SW480 (cell line): ENCODE results near the gene CDC42BPG.

Experiments
- DNase-seq: peaks from one replicate; pipeline ENCODE4 v3.0.0-alpha.2; 2016; ENCODE audit warnings: low spot score

CDC42BPG gene, protein sequence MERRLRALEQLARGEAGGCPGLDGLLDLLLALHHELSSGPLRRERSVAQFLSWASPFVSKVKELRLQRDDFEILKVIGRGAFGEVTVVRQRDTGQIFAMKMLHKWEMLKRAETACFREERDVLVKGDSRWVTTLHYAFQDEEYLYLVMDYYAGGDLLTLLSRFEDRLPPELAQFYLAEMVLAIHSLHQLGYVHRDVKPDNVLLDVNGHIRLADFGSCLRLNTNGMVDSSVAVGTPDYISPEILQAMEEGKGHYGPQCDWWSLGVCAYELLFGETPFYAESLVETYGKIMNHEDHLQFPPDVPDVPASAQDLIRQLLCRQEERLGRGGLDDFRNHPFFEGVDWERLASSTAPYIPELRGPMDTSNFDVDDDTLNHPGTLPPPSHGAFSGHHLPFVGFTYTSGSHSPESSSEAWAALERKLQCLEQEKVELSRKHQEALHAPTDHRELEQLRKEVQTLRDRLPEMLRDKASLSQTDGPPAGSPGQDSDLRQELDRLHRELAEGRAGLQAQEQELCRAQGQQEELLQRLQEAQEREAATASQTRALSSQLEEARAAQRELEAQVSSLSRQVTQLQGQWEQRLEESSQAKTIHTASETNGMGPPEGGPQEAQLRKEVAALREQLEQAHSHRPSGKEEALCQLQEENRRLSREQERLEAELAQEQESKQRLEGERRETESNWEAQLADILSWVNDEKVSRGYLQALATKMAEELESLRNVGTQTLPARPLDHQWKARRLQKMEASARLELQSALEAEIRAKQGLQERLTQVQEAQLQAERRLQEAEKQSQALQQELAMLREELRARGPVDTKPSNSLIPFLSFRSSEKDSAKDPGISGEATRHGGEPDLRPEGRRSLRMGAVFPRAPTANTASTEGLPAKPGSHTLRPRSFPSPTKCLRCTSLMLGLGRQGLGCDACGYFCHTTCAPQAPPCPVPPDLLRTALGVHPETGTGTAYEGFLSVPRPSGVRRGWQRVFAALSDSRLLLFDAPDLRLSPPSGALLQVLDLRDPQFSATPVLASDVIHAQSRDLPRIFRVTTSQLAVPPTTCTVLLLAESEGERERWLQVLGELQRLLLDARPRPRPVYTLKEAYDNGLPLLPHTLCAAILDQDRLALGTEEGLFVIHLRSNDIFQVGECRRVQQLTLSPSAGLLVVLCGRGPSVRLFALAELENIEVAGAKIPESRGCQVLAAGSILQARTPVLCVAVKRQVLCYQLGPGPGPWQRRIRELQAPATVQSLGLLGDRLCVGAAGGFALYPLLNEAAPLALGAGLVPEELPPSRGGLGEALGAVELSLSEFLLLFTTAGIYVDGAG (N-terminal part only)

DNA sequence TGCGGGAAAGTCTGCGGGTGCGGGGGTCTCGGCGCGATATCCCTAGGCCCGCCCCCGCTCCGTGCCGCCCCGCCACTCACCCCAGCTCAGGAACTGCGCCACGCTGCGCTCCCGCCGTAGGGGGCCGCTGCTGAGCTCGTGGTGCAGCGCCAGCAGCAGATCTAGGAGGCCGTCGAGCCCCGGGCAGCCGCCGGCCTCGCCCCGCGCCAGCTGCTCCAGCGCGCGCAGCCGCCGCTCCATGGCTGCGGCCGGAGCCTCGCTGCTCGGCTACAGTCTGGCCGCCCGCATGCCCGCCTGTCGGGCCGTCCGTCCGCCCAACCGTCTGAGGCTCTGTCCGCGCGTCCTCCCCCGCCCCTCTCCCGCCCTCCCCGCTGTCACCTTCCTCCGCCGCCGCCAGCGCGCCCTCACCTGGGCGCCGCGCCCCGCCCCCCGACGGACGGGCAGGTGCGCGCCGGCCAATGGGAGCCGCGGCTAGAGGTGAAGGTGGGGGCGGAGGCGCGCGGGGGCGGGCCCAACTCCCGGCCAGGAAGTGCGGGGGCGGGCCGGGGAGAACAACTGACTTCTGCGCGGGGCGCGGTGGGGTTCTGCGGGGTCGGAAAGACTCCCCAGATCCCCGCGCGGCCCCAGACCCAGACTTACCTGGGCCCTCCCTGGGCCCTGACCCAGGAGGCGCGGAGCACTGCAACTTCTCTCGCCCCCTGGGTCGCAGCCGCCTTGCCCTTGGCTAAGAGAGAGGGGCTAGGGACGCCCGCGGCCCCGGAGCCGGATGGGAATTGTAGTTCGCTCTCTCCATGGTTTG is at the start of gene CDC42BPG:
CDC42BPG (minus strand) TSS at position 324 of the 799 bp plus-strand sequence; CDS start at position 240, 84 bp downstream.
- DNase-seq = peak; percentile 85

DNA sequence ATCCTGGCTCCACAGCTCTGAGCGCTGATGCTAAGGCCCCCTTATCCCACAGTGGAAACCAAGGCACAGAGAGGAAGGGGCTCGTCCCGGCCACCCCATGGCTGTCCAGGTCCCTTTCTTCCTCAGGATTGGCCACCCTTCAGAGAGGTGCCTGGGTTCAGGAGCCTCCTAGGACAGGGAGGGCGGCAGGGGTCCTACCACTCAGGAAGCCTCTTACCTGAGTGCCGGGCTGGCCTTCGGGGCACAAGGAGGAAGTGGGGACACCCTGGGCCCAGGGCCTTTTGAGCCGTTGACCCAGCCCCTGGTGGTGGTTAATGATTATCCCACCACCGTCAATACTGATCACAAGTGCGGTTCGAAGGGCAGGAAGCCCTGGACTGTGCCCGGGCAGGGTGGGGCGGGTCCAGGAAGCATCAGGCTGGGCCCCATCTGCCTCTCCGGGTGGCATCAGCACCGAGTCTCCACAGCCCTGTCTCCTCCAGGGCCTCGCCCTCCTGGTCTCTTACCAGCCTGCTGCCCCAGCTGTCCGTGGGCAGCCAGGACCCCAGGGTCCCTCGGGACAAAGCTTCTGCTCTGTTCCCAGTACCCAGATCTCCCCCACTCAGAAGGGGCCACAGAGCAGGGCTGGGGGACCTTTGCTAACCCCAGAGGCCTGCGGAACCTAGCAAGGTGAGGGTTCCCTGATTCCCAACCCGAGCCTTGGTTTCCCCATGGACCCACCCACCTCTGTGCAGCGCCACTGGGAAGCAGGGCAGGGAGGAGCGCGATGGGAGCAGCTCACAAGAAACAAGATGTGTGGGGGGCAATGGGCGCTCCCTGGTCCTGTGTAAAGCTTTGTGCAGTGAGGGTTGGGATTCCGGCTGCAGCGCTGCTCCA is 49.0 kb upstream of the CDC42BPG start:
- peak; percentile 75 for DNase-seq

DNA sequence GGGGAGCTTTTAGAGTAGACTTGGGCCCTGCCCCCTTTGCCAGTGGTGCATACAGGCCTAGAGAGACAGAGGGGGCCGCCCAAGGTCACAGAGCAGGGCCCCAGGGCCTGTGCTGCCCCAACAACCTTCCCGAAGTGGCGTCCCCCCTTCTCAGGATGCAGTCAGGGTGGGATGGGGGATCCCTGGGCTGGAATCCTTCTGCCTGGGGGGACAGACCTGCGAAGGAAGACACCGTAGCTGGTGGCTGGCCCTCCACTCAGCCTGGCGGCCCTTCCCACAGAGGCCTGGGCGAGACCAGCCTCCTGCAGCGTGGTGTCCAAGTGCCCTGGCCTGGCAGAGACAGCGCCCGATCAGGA is 48.4 kb upstream of the CDC42BPG start:
- DNase-seq = no peak

DNA sequence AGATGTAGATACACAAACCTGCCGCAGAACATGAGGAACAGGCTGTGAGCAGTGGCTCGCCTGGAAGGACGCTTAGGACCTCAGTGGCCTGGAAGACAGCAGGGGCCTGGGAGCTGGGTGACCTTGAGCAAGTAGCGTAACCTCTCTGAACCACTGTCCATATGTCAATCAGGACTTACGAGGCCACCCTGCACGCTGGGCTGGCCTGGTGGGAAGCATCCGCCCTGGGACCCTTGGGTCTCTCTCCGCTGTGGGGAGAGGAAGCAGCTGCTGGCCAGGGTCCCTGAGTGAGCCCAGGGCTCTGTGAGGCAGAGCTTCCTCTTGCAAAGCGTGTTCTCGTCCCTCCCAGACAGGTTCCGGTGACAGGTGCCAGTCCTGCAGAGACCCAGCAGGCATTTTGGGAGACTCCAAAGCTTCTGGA is 48.0 kb upstream of the CDC42BPG start:
- DNase-seq = no peak

DNA sequence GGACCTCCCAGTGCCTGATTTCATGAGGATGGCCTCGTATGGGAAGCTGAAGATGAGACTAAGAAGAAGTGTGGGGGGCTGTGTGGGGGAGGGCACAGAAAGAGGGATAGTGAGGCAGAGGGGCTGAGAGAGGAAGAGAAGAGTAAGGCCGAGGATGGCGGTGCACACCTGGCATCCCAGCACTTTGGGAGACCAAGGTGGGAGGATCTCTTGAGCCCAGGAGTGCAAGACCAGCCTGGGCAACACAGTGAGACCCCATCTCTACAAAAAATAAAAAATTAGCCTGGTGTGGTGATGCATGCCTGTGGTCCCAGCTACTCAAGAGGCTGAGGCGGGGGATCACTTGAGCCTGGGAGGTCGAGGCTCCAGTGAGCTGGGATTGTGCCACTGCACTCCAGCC is 47.4 kb upstream of the CDC42BPG start:
- DNase-seq = no peak

DNA sequence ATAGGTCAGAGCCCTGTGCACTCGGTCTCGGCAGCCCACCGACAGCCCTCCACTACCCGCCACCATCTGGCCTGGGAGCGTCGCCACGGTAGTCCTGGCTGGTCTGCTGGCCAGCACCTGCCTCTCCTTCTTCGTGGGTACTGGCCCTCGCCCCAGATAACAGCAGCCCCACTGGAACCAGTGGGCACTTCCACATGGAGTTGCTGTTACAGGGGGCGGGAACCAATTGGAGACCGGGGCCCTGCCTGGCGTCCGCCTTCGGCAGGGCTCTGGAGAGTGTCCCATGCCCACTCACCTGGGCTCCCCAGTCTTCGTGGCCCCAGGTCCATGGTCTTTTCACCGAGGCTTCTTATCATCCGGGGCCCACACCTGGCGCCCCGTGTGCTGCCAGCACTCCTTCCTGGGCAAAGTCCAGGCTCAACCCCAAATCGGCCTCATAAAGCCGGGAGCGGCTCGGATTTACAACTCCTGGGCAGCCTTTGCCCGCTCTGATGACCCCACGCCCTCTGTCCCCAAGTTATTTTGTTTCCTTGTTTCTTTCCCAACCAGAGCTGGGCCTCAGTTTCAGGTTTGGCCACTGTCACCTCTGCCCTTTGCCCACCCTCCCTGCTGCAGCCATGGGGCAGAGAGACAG is 46.9 kb upstream of the CDC42BPG start:
- DNase-seq = no peak

DNA sequence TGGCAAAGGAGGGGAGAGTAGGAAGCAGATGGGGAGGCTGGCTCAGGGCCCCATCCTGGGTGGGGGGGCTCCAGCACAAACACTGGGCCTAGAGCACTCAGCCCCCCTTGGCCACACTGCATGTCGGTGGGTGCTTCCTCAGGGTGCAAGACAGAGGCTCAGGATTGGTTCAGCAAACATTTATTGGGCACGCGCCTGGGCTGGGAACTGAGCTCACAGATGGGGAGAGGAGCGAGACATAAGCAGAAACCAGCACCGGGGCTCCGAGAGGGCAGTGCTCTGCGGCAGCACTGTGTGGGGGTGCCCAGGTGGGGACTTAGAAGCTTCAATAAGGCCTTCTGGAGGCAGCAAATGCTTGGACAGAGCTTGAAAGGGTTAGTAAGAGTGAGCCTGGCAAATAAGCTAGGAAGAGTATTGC is 46.1 kb upstream of the CDC42BPG start:
- no peak for DNase-seq

DNA sequence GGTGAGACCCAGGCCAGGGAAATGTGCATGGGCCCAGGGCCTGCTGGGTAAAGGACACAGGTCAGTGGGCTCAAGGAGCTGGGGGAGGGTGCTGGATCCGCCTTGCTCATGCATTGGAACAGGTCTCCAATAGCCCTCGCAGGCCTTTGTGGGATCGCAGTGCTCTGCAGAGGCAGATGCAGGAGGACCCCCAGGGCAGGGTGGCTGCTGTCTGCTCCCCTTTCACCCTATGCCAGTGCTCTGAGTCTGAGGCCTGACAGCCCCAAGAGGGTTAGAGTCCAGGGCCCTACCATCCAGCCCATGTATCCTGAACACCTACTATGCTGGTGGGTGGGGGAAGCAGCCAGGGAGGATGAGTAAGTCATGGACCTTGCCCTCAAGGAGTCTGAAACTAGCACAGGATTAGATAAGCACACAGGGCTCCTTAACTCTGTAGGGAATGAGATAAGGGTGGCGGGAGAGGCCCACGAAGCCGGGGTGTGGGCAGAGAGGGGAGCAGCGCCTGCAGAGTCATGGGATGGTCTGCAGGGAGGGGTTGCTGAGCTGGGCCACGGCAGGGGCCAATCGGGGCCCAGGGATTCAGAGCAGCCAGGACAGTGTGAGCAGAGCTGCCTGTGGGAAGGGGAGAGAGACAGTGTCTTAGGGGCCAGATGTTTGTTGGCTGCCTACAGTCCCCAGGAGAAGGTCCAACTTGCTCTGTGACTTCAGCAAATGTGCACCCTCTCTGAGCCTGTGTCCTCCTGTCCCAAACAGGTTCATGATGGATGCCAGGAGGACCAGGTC is 44.5 kb upstream of the CDC42BPG start:
- no peak for DNase-seq

DNA sequence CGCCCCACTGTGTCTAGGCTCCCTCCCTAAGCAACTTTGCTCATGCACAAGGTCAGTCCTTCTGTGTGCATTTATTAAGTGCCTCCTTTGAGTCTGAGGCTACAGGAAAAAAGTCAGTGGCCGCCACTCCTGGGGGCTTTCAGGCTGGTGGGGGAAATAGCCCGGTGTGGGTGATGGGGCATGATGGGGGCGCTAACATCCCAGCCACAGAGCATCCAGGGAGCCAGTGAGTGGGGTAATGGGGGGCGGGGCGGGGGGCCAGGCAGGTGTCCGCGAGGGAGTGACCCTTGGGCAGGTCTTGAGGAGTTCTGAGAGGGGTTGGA is 43.9 kb upstream of the CDC42BPG start:
- no peak for DNase-seq

DNA sequence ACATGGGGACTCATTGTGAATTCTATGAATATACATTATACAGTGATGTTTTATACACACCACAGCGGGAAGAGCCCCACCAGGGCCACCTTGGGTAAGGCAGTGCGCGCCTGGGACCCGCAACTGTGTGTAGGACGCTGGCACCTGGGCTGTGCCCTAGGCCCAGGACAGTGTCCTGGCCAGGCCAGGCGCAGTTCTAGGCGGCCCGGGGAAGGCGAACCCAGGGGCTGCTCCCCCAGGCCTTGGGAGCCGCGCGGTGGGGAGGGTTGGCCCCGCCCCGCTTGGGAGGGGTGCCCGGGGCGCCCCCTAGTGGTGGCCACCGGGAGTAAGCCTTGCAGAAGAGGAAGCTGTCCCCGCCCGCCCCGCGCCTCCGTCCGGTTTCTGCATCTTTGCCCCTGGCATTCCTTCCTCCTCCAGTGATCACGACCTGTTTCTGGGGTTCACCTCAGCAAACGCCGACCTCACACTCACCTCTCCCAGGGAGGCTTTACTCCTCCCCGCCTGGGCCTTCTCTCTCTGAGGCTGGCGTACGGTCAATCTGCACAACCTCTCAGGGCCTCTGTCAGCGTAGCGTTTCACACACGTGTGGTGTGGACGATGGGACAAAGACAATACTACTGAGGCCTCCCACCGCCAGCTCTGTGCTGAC is 43.4 kb upstream of the CDC42BPG start:
- DNase-seq = no peak

DNA sequence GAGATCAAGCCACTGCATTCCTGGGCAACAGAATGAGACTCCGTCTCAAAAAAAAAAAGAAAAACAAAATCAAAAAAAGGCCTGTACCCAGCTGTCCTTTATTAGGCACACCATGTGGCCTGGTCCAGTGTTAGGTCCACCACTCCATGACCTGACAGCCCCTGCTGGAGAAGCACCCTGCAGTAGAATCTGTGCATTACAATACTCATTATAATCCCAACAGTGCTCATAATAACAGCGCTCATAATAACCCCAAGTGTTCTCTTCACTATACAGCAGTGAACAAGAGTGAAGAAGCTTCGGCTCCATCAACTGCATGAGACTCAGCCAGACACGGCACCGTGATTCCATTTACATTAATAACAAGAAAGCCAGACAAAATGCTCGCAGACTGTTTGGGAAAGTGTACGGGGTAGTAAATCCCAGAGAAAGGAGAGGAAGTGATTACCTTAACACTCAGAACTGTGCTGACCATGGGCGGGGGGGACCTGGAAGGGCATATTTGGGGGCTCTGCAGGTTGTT is 42.8 kb upstream of the CDC42BPG start:
- DNase-seq = no peak

DNA sequence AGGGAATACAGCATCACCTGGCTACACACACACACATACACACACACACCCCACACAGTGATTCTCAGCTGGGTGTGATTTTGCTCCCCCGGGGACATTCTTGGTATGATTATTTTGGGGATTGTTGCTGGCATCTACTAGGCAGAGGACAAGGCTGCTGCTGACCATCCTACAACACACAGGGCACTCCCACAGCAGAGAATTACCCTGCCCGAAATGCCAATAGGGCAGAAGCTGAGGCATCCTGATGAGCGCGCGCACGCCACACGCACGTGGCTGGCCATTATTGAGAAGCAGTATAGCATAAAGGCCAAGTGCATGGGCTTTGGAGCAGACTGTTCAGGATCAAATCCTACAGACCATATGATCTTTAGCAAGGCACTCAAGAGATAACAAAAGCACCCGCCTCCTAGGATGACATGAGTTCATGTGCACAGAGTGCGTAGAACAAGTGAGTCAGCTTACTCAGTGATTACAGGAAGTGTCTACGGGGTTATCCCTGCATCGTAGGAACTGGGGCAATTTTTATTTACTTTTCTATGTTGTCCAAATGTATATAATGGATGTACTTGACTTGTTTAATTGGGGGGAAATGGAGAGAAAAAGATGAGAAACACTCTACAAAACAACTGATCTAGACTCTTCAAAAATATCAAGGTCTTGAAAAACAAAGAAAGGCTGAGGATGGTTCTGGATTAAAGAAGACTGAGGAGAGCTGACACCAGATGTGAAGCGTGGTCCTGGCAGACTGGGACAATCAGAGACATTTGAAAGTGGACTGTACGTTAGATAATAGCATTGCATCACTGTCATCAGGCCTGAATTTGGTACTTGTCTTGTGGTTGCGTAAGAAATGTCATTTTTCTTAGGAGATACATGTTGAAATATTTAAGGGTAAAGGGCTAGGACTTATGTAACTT is 41.2 kb upstream of the CDC42BPG start:
- no peak for DNase-seq

DNA sequence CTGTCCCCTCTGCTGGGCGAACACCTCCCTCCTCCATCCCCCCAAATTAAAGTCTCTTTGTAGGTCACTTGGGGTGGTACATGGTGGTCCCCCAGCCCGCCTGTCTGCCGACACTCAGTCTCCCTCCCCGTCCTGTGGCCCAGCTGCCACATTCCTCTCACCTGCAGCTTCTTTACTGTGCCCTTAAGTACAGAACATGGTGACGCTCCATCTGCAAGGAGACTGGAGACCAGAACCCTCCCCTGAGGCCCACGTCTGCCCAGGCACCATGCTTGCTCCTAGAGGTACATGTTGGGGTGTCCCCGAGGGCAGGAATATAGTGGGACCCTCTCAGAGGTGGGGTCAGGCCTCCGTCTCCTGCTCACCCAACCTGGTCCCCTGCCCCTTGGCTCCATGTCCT is 39.6 kb upstream of the CDC42BPG start:
- no peak for DNase-seq

DNA sequence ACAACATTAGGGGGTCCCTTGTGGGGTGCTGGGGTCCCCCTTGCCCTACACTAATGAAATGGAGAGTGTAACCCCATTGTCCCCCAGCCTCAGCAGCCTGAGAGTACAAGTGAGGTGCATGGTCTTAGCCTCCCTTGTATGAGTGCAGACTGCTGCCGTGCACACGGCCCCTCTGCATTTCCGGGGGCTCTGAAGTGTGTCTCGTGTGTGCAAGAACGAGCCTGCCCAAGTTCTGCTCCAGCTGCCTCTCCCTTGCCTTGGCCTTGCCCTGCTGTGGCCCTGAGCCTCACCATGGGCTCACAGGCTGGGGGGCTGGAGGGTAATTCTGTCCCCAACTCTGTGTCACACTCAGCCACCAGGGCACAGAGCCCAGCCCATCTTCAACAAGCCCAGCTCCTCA is 39.1 kb upstream of the CDC42BPG start:
- no peak for DNase-seq

DNA sequence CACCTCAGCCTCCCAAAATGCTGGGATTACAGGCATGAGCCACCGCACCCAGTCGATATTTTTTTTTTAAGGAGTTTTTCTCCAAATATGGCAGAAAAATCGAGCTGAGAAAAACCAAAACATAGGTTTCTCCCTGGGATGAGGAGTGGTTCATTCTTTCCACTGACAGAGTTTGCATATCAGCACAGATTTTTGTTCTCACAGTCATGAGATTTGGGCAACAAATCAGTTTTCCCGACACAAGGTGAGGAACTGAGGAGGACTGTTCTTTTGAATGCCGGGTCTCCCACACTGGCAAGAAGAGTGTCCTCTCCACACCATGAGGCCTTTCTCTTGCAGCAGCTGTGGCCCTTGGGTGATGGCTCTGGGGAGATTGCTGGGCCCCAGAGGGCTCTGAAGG is 37.8 kb upstream of the CDC42BPG start:
- DNase-seq = no peak

DNA sequence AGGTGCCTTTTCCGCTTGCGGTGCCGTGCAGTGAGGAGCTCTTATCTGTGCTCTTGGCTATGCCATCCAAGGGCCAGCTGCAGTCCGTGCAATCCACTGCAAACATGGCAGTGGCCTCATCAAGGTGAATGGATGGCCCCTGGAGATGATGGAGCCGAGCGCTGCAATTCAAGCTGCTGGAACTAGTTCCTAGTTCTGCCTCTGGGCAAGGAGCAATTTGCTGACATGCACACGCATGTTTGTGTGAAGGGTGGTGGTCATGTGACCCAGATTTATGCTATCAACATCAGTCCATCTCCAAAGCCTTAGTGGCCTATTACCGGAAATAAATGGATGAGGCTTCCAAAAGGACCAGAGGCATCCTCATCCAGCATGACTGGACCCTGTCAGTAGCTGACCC is 37.0 kb upstream of the CDC42BPG start:
- DNase-seq = no peak

DNA sequence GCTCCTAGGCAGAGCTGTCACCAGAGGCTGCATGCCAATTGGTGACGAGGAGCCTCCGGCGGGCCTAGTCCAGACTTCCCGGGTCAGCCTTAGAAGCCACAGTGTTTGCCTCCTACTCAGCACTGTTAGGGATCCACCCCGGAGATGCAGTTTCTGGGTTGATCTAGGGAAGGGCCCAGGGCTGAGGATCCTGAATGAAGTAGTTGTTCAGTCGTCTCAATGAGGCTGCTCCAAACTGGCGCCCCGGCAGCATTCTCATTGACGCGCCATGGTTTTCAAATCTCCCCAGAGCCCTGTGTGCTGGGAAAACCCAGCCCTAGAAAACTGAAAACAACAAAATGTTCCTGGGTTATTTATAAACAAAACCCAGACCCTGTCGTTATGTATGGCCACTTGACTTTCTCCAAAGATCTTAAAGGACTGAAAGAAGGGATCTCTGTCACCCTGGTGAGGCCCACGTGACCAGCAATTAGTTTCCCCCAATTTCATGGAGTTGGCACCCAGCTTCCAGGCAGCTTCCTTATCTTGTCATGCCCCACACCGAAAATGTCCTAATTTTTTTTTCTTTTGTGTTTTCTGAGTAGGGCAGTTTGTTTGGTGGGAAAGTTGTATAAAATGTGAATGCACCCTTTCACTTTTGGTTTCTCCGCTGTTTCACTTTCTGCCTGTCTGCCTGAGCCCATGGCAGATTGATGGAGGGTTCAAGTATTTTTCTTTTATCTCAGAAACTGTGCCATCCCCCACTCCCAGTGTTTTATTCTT is 36.0 kb upstream of the CDC42BPG start:
- no peak for DNase-seq
